Glutamatergic neuron (in vitro differentiated cells): ENCODE measurements around the gene RCAN2. TPM values are rescaled to one million over a fixed set of nuclear protein-coding genes. Genes with fewer than 3 reads are reported as not detected.

Experiments
- DNase-seq: peaks from one replicate; pipeline ENCODE4 v3.0.0; 2022
- H3K27ac Mint-ChIP-seq: one replicate; pipeline ENCODE4 v1.8.0; 2020; ENCODE audit warnings: mild to moderate bottlenecking, mixed read lengths, inconsistent platforms; ENCODE audit not compliant: unreplicated experiment
- H3K27me3 Mint-ChIP-seq: one replicate; pipeline ENCODE4 v1.8.0; 2020; ENCODE audit warnings: mild to moderate bottlenecking, moderate library complexity, mixed read lengths, inconsistent platforms; ENCODE audit not compliant: unreplicated experiment
- H3K36me3 Mint-ChIP-seq: one replicate; pipeline ENCODE4 v1.8.0; 2020; ENCODE audit warnings: mild to moderate bottlenecking, mixed read lengths, inconsistent platforms; ENCODE audit not compliant: unreplicated experiment
- H3K4me1 Mint-ChIP-seq: one replicate; pipeline ENCODE4 v1.8.0; 2020; ENCODE audit warnings: mild to moderate bottlenecking, low read depth, mixed read lengths, inconsistent platforms; ENCODE audit not compliant: unreplicated experiment
- H3K4me3 Mint-ChIP-seq: one replicate; pipeline ENCODE4 v1.8.0; 2020; ENCODE audit warnings: mild to moderate bottlenecking, mixed read lengths, inconsistent platforms; ENCODE audit not compliant: unreplicated experiment
- H3K9me3 Mint-ChIP-seq: one replicate; pipeline ENCODE4 v1.8.0; 2020; ENCODE audit warnings: mild to moderate bottlenecking, moderate library complexity, mixed read lengths, inconsistent platforms; ENCODE audit not compliant: unreplicated experiment
- CTCF ChIP-seq: fragments of 200-600 bp; sonication (generic); IDR thresholded peaks from one replicate; pipeline ENCODE4 v1.5.0; 2021; ENCODE audit not compliant: partially characterized antibody, unreplicated experiment
- total RNA-seq: library from RNA; stranded (reverse); fragmentation: NEBNext Ultra II Directional; extraction: Animal tissue kit (Norgen Biotek cat#: 25700); gene quantifications from one replicate; pipeline ENCODE4 v1.2.1, GENCODE V29; 2021; ENCODE audit not compliant: unreplicated experiment

Gene RCAN2
- total RNA-seq, 1 donor from 2014 or later, result 21.6 TPM

- H3K4me3 Mint-ChIP-seq, result no peak overlapping the region
- H3K4me1 Mint-ChIP-seq, result no peaks in the 10 kb centered on the region
- DNase-seq, result no peak
- H3K27me3 Mint-ChIP-seq, result no peaks in the 10 kb centered on the region
- H3K27ac Mint-ChIP-seq, result no peak overlapping the region
- H3K36me3 Mint-ChIP-seq, result no peaks in the 10 kb centered on the region
- TF ChIP-seq CTCF, result no peak
- no peaks in the 10 kb centered on the region for H3K9me3 Mint-ChIP-seq
Measured at GRCh38 chr6:46350714-46351113, 140.5 kb downstream of the RCAN2 start.

DNA sequence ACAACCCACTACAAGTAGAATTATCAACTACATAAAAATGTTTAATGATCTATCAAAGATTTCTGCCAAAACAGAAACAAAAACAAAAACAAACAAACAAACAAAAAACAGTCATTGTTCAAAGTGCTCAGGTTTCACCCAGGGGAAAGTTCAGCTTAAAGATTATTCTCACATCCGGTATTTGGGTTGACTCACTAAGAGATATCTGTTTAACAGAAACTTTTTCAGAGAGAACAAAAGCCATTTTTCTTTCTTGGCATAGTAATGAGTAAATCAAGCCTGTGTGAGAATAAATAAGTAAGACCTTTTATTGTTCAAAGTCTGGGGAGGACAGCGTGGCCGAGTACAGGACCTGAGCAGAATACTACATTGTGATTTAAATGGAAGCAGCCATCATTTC lies 143.6 kb downstream of the RCAN2 start:
- TF ChIP-seq CTCF, result no peak
- no peak for DNase-seq
- Mint-ChIP-seq H3K9me3 (no peaks in the 10 kb centered on the region), H3K4me1 (no peaks in the 10 kb centered on the region), H3K27ac (no peak overlapping the region), H3K27me3 (peaks cover 1% of the 10 kb centered on the region), H3K36me3 (no peaks in the 10 kb centered on the region), H3K4me3 (no peak overlapping the region)

GRCh38 chr6:46340246-46340645 lies 151.0 kb downstream of the RCAN2 start:
- Mint-ChIP-seq H3K4me1 (no peaks in the 10 kb centered on the region), H3K9me3 (no peaks in the 10 kb centered on the region), H3K27ac (no peak overlapping the region), H3K36me3 (no peaks in the 10 kb centered on the region), H3K4me3 (no peak overlapping the region), H3K27me3 (peaks cover 1% of the 10 kb centered on the region)
- no peak for DNase-seq
- TF ChIP-seq CTCF, result no peak

DNA sequence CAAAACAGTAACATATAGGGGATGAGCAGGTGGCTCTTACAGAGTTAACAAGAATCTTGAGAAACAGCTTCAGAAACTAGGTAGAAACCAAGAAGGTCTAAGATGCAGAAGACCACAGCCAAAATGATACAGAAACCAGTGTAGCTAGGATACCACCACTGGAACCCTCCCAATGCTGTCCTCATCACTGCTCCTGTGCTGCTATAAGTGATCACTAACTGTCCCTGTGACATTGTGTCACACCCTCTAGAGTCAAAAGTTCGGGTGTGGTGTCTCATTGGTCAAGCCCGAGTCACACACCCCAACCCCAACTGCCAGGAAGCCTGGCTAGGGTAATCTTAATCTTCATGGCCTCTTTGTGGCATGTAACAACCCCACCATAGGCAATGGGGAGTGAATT lies 153.1 kb downstream of the RCAN2 start:
- no peak for TF ChIP-seq CTCF
- H3K9me3 Mint-ChIP-seq, result no peaks in the 10 kb centered on the region
- no peak overlapping the region for H3K4me3 Mint-ChIP-seq
- peaks cover 6% of the 10 kb centered on the region for H3K36me3 Mint-ChIP-seq
- no peaks in the 10 kb centered on the region for H3K4me1 Mint-ChIP-seq
- no peak overlapping the region for H3K27ac Mint-ChIP-seq
- peaks cover 1% of the 10 kb centered on the region for H3K27me3 Mint-ChIP-seq
- DNase-seq, result no peak

DNA sequence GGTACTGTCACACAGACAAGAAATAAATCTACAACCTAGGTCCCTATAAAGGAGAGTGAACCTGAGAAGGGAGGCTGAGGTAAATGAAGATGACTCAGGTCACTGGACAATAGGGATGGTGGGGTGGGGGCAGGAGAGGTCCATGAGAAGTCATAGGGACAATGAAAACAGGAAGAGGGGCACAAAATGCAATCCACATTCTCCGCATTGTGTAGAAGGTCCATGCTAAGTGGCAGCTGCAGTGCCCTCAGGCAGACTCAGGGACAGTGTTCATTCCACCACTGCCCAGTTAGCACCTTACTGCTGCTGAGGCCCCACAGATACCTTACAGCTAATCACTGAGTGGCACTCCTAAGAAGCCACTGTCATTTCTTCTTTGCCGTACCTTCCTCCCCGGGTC lies 156.8 kb downstream of the RCAN2 start:
- H3K9me3 Mint-ChIP-seq, result peaks cover 4% of the 10 kb centered on the region
- no peak for TF ChIP-seq CTCF
- H3K4me3 Mint-ChIP-seq, result no peak overlapping the region
- no peak overlapping the region for H3K27ac Mint-ChIP-seq
- no peaks in the 10 kb centered on the region for H3K27me3 Mint-ChIP-seq
- no peak for DNase-seq
- peaks cover 6% of the 10 kb centered on the region for H3K36me3 Mint-ChIP-seq
- H3K4me1 Mint-ChIP-seq, result no peaks in the 10 kb centered on the region
